GM23248 (cell line): ENCODE results near the gene ATXN7L1. TPM values are rescaled to one million over a fixed set of nuclear protein-coding genes. Genes with fewer than 3 reads are reported as not detected.

Experiments
- DNase-seq: peaks from one replicate; pipeline ENCODE4 v3.0.0-alpha.2; 2015
- H2AFZ ChIP-seq: fragments of 200-600 bp; sonication (generic); 2 replicates; pipeline ENCODE4 v1.6.1; 2016; ENCODE audit warnings: antibody characterized with exemption
- H3F3A ChIP-seq: fragments of 200-600 bp; sonication (generic); 2 replicates; pipeline ENCODE4 v1.6.1; 2016; ENCODE audit warnings: mild to moderate bottlenecking, antibody characterized with exemption, mixed run types; ENCODE audit not compliant: insufficient read depth
- H3K27ac ChIP-seq: fragments of 200-600 bp; sonication (generic); 2 replicates; pipeline ENCODE4 v1.5.1; 2016; ENCODE audit warnings: mild to moderate bottlenecking
- H3K27me3 ChIP-seq: fragments of 200-600 bp; sonication (generic); replicated peaks from 2 replicates; pipeline ENCODE4 v1.6.1; 2016; ENCODE audit warnings: mild to moderate bottlenecking; ENCODE audit not compliant: insufficient read depth
- H3K36me3 ChIP-seq: fragments of 200-600 bp; sonication (generic); 2 replicates; pipeline ENCODE4 v1.6.1; 2016; ENCODE audit warnings: low read depth, mild to moderate bottlenecking
- H3K4me1 ChIP-seq: fragments of 200-600 bp; sonication (generic); 2 replicates; pipeline ENCODE4 v1.6.1; 2016; ENCODE audit warnings: mild to moderate bottlenecking; ENCODE audit not compliant: insufficient read depth
- H3K4me2 ChIP-seq: fragments of 200-600 bp; sonication (generic); one replicate; pipeline ENCODE4 v1.6.1; 2016; ENCODE audit warnings: mild to moderate bottlenecking; ENCODE audit not compliant: unreplicated experiment
- H3K4me3 ChIP-seq: fragments of 200-600 bp; sonication (generic); 2 replicates; pipeline ENCODE4 v1.5.1; 2016; ENCODE audit warnings: mild to moderate bottlenecking
- H3K79me2 ChIP-seq: fragments of 200-600 bp; sonication (generic); 2 replicates; pipeline ENCODE4 v1.6.1; 2016; ENCODE audit warnings: mild to moderate bottlenecking; ENCODE audit not compliant: insufficient read depth
- H3K9ac ChIP-seq: fragments of 200-600 bp; sonication (generic); 2 replicates; pipeline ENCODE4 v1.6.1; 2016; ENCODE audit warnings: mild to moderate bottlenecking
- H3K9me2 ChIP-seq: fragments of 200-600 bp; sonication (generic); 2 replicates; pipeline ENCODE4 v1.6.1; 2016; ENCODE audit warnings: mixed run types, mild to moderate bottlenecking, moderate library complexity; ENCODE audit not compliant: insufficient read depth
- H3K9me3 ChIP-seq: fragments of 200-600 bp; sonication (generic); one replicate; pipeline ENCODE4 v1.6.1; 2017; ENCODE audit warnings: low read depth
- H4K20me1 ChIP-seq: fragments of 200-600 bp; sonication (generic); 2 replicates; pipeline ENCODE4 v1.6.0; 2016; ENCODE audit not compliant: insufficient read depth
- EZH2 ChIP-seq: fragments of 200-600 bp; sonication (generic); IDR thresholded peaks from 2 replicates; pipeline ENCODE4 v1.6.1; 2018; ENCODE audit warnings: antibody characterized with exemption, mild to moderate bottlenecking; ENCODE audit not compliant: insufficient read depth, poor library complexity, severe bottlenecking
- EZH2phosphoT487 ChIP-seq: fragments of 200-600 bp; sonication (generic); IDR thresholded peaks from 2 replicates; pipeline ENCODE4 v1.6.1; 2018; ENCODE audit warnings: antibody characterized with exemption, moderate library complexity, mild to moderate bottlenecking, low read depth; ENCODE audit not compliant: insufficient read depth
- WGBS, 2 experiments: methylation state at CpG; one replicate each; pipeline ENCODE4 v1.1.6; 2015 to 2017; ENCODE audit warnings: low lambda C conversion rate in 2 of 2, low coverage in 1 of 2; ENCODE audit errors: missing lambda C conversion rate in 2 of 2; 5-methylcytosine and 5-hydroxymethylcytosine counted together
- in situ Hi-C: fragments of 300-500 bp; cut with MboI; formaldehyde crosslinking; loops from 2 replicates; pipeline ENCODE4 v1.15.0; 2020
- polyA plus RNA-seq: library from polyadenylated mRNA; unstranded; fragments of >200 nt; fragmentation: Nextera tagmentation; extraction: Ambion mirVana; gene quantifications from 2 replicates; pipeline ENCODE4 v1.2.1, GENCODE V29; 2016
- total RNA-seq: library from RNA; depleted of rRNA; stranded (reverse); fragments of >200 nt; shearing (Covaris generic); gene quantifications from 2 replicates; pipeline ENCODE4 v1.2.3, GENCODE V29; 2014

Gene ATXN7L1
- total and polyA plus RNA-seq, 2 experiments from 2014 or later: 3.7 to 4.5 TPM

DNA sequence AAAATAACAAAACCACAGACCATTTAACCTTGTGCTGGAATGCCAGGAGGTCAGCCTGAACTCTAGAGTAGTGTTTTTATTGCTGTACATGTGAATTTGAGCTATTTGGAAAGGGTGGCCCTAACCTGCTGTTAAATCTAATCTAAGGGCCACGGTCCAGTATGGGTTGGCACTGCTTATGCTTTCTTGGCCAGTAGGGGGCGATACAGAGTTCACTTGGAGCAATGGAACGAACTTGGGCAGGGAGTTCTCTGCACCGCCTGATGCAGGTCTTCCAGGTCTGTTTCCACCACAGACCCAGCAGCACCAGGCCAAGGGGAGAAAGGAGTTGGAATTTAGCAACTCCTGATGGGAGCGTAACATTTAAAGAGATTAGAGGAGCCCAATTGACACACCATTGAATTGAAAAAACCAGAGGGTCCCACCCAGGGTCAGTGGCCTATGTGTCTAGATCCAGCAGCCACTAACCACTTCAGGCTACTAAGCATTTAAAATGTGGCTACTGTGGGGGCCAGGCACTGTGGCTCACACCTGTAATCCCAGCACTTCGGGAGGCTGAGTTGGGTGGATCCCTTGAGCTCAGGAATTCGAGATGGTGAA is 219.4 kb downstream of the ATXN7L1 start:
- Histone ChIP-seq H3K27ac (no peak overlapping the region), H3K9ac (no peak overlapping the region), H2AFZ (no peak overlapping the region), H3F3A (no peaks in the 10 kb centered on the region), H3K4me2 (no peak overlapping the region), H3K4me3 (no peak overlapping the region), H3K27me3 (no peaks in the 10 kb centered on the region), H3K4me1 (no peaks in the 10 kb centered on the region), H3K9me3 (no peaks in the 10 kb centered on the region), H3K9me2 (no peaks in the 10 kb centered on the region), H3K79me2 (no peaks in the 10 kb centered on the region), H4K20me1 (no peaks in the 10 kb centered on the region), H3K36me3 (no peaks in the 10 kb centered on the region)
- in situ Hi-C loops: no loop called here
- DNase-seq: peak; percentile 56
- TF ChIP-seq EZH2phosphoT487: no peak
- TF ChIP-seq EZH2: no peak
- WGBS, 2 experiments: 68 to 69% methylated on average over 7 of the region's 7 CpGs

DNA sequence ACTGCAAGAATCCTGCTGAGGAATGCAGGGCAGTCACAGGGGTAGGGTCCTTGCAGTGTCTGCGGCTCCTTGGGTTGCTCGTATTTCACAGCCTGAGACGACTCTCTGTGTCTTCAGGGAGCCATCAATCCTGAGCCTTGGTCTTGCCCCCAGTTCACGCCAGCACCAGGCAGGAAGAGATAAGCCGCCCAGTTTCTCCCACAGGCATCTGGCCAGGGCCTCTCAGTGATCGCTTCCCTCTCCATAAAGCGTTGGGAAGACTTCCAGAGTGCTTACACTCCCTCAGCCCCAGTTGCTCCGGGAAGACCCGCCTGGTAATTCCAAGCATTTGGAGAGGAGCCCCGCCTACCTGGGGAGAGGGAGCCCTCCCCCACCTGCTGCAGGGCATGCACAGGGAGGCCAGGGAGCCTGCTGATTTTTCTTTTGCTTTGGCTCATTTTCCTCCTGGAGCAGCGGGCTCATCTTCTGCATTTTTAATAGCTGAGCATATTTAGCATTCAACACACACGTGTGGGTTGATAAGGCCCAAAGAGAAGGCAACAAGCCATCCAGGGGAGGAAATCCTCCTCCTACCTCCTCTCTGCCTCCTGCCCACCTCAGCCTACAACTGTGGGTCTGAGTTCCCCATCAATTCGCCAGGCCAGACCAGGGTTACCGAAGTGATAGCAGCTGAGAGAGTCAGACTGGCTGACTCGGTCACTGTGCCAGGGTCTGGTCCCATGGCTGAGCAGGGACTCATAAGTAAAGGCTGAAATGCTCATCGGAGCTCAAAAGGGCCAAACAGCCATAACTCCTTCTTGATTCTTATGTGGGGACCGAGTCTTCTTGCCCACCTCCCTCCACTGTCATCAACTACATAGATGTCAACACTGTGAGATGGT is 220.7 kb downstream of the ATXN7L1 start:
- 88% methylated on average over 17 of the region's 17 CpGs for WGBS, 2 experiments
- TF ChIP-seq EZH2: no peak
- TF ChIP-seq EZH2phosphoT487: no peak
- Histone ChIP-seq H3K36me3 (no peaks in the 10 kb centered on the region), H3K27me3 (no peaks in the 10 kb centered on the region), H3K79me2 (no peaks in the 10 kb centered on the region), H3K4me2 (no peak overlapping the region), H3K9ac (no peak overlapping the region), H3K4me3 (no peak overlapping the region), H3F3A (no peaks in the 10 kb centered on the region), H2AFZ (no peak overlapping the region), H3K9me3 (no peaks in the 10 kb centered on the region), H4K20me1 (no peaks in the 10 kb centered on the region), H3K9me2 (no peaks in the 10 kb centered on the region), H3K4me1 (0 out of 2 replicates have a peak, but pooled peaks cover under 1% of the 10 kb centered on the region), H3K27ac (no peak overlapping the region)
- no peak for DNase-seq
- in situ Hi-C loops: no loop called here

DNA sequence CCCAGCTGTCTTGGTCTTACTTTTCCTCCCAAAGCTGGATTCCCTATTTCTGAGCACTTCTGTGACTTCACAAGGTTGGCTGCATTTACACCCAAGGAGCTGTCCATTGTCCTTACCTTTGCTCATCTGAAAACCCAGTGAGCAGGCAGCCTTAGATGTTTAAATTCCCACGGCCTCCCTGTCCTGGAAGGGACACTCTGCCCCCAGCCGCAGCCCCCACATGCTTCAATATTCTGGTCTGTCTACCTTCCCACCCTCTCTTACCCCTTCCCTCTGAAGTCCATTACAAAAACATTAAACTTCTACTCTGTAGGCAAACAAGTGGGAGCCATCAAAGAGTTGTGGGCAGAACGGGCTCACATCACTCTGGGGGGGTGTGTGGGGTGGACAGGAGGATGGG is 221.3 kb downstream of the ATXN7L1 start:
- Histone ChIP-seq H3K9ac (no peak overlapping the region), H3K27ac (no peak overlapping the region), H3K9me3 (no peaks in the 10 kb centered on the region), H3K4me3 (no peak overlapping the region), H4K20me1 (no peaks in the 10 kb centered on the region), H3F3A (0 out of 2 replicates have a peak, but pooled peaks cover 1% of the 10 kb centered on the region), H3K36me3 (no peaks in the 10 kb centered on the region), H3K79me2 (no peaks in the 10 kb centered on the region), H3K4me2 (no peak overlapping the region), H2AFZ (no peak overlapping the region), H3K4me1 (peaks cover 7% of the 10 kb centered on the region), H3K9me2 (no peaks in the 10 kb centered on the region), H3K27me3 (no peaks in the 10 kb centered on the region)
- in situ Hi-C loops: no loop called here
- no peak for TF ChIP-seq EZH2
- no peak for TF ChIP-seq EZH2phosphoT487
- peak; percentile 36 for DNase-seq
- WGBS, 2 experiments: 88 to 92% methylated on average over 3 of the region's 3 CpGs

DNA sequence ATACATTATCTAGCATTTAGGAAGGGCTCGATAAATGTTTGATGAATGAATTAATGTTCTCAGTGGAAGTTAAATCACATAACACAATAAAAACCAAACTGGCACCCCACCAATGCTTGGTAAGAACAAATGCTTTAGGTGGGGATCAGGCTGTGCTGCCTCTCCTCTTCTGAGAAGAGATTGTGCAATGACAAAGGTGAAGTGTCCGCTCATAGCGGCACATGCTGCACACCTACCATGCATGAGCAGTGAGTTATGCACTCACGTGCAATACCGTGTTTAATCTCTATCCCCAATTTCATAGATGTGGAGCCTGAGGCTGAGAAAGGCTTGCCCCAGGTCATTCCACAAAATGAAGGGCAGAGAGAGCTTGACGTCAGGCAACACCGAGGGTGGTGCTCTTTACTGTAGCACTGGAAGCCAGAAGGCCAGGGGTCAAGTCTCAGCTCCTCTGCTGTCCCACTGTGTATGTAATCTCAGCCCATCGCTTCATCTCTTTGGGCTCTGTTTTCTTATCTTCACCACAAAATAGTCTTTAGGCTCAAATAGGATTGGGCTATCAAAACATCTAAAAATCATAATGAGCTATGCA is 222.2 kb downstream of the ATXN7L1 start:
- H3K4me3 ChIP-seq: no peak overlapping the region
- H4K20me1 ChIP-seq: no peaks in the 10 kb centered on the region
- no peak overlapping the region for H3K9ac ChIP-seq
- in situ Hi-C loops: no loop called here
- TF ChIP-seq EZH2: no peak
- no peak for TF ChIP-seq EZH2phosphoT487
- no peaks in the 10 kb centered on the region for H3K27me3 ChIP-seq
- H3K27ac ChIP-seq: no peak overlapping the region
- H3K79me2 ChIP-seq: no peaks in the 10 kb centered on the region
- H3K4me1 ChIP-seq: peaks cover 16% of the 10 kb centered on the region
- H3K36me3 ChIP-seq: no peaks in the 10 kb centered on the region
- H3F3A ChIP-seq: peaks cover 9% of the 10 kb centered on the region
- no peaks in the 10 kb centered on the region for H3K9me2 ChIP-seq
- no peak overlapping the region for H2AFZ ChIP-seq
- no peak overlapping the region for H3K4me2 ChIP-seq
- no peaks in the 10 kb centered on the region for H3K9me3 ChIP-seq
- WGBS, 2 experiments: 97% methylated on average over 8 of the region's 8 CpGs
- DNase-seq: no peak
